SK-N-MC (cell line): ENCODE results near the gene KIAA1217.

Experiments used
- EZH2 ChIP-seq: fragments of 200-600 bp; sonication (generic); IDR thresholded peaks from one replicate; pipeline ENCODE4 v1.6.1; 2017; ENCODE audit warnings: antibody characterized with exemption
- POLR2AphosphoS5 ChIP-seq: IDR thresholded peaks from 2 replicates; pipeline ENCODE4 v1.6.1; 2012; ENCODE audit warnings: mild to moderate bottlenecking, low read depth, low read length, borderline replicate concordance

DNA sequence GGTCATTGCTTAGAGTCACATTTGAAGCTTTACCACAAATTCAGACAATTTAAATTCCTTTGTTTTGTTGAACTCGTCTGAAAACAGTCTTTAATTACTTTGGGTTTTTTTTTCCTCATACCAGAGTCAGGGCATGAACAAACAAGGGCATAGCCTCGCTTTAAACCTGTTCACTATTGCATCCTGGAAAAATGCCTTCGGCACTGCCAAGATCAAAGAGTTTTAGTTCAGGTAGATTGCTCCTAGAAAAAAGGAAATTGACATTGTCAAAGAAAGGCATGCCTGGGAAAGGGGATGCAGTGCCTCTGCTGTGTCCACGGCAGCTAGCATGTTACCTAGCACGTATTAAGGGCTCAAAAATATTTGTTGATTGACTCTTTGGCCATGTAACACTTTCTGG lies 279.7 kb downstream of the KIAA1217 start:
- no peak for TF ChIP-seq POLR2AphosphoS5
- TF ChIP-seq EZH2: no peak
